Activated T-cell treated with anti-CD3 and anti-CD28 coated beads, Interleukin-2, amount 50 U/mL, for 48 hours (primary cell): ENCODE results near the gene RHOBTB3.
"Not testable (repeated sequence)": the region's sequence is repeated elsewhere in the genome, so short reads cannot be mapped to it uniquely, and the experiment has no call there.

Experiments
- DNase-seq, 2 experiments: peaks; one replicate each; pipeline ENCODE4 v3.0.0-alpha.2; 2020

RHOBTB3 gene

DNA sequence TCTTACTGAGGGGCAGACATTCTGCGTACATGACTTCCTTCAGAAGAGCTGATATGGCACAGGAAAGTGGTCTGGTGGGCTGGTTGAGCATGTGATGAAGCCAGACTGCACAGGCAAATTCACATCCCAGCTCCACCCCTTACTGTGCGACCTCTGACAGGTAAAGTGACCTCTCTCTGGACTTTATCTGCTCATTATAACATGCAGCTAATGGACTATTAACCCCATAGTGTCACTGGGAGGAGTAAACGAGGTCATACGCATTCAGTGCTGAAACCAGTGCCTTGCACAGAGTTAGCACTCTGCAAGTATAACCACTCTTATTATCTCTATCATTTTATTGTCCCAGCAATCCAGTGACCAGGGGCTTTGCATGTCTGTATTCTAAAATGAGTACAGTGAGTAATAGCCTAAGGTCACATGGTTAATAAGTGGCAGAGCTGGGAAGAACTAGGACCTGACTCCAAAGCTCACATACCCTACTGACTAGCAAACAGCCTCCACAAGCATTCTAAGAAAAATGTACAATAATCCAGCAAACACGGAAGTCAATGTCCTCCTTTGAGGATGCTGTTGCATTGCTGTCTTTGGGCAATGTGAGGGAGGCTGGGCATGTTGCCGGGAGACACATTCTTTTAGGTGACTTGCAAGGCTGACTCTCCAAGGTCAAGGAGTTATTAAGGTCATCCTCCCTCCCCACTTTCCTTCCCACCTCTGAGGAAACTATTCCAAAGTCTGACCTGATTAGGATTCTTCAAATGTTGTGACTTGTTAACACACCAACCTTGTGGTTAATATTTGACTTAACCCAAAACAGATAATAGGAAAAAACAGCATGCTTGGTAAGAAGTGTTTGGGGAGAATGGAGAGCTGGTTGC is 72.4 kb downstream of the RHOBTB3 start:
- DNase-seq: no peak

DNA sequence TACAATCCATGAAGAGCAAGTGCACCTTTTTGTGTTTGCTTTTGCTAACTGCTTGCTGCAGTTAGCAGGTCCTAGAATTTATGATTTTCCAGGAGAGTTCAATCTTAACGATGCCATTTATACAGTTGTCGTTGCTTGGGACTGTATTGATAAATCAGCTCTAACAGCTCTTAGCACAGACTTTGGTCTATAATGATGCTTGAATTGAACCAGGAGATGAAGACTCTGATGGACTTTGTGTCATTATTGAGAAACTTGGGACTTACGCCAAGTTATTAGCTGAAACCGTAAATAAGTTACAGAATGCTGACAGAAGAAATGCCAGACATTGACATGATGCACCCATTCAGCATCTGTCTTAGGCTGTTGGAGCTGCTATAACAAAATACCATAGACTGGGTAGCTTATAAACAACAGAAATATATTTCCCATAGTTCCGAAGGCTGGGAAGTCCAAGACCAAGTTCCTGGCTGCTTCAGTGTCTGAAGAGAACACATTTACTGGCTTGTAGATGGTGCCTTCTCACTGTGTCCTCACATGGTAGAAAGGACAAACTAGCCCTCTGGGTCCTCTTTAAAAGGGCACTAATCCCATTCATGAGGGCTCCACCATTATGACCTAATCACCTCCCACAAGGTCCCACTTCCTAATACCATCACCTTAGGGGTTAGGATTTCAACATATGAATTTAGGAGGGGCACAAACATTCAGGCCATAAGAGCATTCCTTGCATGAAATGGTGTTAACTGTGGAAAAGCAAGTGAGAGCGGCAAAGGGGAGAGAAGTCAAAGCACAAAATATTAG is 73.8 kb downstream of the RHOBTB3 start:
- no peak for DNase-seq

DNA sequence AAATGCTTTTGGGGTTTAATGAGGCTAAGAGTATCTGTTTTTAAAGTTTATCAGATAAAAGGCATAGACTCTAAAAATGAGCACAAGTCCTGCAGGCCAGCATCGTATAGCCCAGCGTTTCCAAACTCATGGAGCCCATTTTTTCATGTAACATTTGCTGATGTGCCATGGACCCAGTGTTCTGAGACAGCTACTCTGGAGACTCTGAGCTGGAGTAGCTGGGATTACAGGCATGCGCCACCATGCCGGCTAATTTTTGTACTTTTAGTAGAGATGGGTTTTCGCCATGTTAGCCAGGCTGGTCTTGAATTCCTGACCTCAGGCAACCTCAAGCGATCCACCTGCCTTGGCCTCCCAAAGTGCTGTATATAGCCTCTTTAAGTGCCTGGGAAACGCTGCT is 75.6 kb downstream of the RHOBTB3 start:
- no peak for DNase-seq

DNA sequence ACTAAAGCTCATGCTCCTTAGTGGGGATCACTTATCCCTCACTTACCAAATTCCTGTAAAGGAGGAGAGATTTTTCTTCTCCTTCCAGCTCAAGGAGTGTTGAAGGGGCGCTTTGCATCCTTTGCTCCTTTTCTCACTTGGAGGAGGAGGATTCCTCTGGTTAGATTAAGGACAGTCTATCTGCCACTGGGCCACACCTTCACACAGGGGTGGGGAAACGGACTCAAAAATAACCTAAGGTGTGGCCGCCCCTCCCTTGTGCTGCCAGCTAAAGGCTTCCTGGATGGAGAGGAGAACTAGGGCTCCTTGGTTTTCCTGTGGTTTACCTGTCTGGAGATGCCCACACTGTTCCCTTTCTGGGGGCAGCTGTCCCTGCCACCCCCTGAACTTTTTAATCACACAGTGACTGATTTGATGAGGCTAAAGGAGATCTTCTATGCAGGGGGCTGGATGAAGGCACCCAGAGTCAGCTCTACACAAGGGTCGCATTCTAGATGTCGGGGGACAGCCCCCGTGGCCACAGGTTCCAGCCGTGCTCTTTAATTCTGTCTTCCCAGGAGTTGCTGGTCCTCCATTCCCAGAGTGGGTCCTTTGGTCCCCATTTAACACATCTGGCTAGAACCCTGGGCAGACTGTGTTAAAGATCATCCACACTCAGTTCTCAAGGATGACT is 77.0 kb downstream of the RHOBTB3 start:
- no peak for DNase-seq

DNA sequence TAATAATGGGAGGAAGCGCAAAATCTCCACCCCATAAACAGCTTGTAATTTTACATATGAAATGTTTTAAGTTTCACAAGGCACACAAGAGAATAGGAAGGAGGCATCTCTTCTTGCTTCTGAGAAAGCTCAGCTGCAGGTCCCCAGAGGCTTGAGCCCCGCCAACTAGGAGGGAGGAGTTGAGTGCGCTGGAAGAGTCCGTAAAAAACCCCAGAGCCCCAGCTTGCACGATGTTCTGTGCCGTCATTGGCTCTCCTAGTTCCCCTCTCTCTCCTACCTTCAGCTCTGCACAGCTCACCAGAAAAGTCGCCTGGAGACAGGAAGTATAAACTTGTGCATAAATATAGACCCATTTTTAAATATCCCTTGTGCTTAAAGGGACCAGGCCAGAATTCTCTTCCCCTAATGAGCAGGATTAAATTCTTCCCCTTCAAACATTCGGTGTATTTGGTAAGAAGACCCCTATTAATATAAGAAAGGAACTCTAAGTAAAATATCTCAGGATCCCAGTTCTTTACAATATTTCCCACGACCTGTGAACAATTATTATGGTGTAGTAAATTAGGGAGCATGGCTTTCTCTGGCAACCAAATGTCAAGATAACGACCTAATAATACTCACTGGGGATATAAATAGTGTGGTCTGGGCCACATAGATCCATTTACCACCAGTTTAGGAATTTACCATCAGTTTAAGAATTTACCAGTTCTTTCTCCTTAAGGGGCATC is 77.7 kb downstream of the RHOBTB3 start:
- peak; percentile 67 to 76 for DNase-seq

DNA sequence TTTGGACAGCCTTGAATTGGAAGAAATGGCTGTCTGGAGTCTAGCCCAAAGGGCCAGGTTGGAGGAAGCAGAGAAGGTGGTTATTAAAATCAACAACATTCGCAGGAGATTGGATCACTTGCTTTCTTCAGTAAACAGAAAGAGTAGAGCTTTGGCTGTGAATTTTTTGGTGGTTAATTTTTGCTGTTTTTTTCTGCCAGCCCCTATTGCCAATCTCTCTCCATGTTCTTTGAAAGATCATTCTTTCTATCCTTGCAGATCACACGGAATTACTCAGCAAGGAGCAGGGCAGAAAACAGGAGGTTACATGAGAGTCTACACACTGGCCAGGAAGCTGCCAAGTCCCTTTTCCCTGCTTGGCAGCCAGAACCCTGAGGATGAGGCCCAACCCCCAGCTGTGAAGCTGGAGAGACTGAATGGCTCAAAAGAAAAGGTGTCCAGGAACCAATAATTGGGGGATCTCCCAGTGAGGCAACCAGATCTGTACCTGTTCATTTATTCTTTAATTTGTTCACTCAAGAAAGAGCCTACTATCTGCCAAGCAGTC is 78.4 kb downstream of the RHOBTB3 start:
- DNase-seq: no peak

DNA sequence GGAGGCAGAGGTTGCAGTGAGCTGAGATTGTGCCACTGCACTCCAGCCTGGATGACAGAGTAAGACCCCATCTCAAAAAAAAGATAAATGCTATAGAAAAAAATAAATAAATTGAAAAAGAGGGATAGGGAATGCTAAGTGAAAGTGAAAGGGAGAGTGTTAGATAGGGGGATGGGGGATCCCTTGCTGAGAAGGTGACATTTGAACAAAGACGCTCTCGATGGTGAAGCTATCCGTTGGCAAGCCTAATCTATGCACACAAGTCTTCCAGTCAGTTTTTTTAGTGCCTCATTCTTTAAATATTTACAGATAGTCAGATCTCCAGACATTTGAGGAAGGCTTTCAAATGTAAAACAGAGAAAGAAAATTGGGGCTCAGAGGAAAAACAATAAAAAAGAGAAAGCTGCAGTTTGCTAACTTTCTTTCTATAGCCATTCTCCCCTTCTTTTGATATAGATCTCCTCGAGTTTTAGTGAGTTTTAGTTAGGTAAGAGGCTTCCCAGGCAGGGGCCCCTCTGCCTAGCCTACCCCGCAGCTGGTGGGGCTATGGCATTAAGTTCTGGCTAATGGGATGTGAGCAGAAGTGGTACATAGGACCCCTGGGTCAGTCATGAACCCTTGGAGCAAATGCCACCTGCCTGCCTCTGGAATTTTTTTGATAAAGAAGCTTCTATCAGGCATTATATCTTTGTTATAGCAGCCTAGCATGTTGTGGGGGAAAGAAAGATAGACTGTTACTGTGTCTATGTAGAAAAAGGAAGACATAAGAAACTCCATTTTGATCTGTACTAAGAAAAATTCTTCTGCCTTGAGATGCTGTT is 79.4 kb downstream of the RHOBTB3 start:
- no peak for DNase-seq

DNA sequence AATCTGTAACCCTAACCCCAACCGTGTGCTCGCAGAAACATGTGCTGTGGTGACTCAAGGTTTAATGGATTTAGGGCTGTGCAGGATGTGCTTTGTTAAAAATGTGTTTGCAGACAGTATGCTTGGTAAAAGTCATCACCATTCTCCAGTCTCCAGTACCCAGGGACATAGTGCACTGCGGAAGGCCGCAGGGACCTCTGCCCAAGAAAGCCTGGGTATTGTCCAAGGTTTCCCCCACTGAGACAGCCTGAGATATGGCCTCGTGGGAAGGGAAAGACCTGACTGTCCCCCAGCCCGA is 79.9 kb downstream of the RHOBTB3 start:
- not testable (repeated sequence) for DNase-seq

DNA sequence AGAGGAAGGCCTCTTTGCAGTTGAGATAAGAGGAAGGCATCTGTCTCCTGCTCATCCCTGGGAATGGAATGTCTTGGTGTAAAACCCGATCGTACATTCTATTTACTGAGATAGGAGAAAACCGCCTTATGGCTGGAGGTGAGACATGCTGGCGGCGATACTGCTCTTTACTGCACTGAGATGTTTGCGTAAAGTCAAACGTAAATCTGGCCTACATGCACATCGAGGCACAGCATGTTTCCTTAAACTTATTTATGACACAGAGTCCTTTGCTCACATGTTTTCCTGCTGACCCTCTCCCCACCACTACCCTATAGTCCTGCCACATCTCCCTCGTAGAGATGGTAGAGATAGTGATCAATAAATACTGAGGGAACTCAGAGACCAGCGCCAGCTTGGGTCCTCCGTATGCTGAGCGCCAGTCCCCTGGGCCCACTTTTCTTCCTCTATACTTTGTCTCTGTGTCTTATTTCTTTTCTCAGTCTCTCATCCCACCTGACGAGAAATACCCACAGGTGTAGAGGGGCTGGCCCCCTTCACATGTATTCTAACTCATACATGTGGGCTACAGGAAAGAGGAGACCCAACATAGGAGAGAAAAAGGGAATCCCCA is 80.4 kb downstream of the RHOBTB3 start:
- DNase-seq: not testable (repeated sequence)

DNA sequence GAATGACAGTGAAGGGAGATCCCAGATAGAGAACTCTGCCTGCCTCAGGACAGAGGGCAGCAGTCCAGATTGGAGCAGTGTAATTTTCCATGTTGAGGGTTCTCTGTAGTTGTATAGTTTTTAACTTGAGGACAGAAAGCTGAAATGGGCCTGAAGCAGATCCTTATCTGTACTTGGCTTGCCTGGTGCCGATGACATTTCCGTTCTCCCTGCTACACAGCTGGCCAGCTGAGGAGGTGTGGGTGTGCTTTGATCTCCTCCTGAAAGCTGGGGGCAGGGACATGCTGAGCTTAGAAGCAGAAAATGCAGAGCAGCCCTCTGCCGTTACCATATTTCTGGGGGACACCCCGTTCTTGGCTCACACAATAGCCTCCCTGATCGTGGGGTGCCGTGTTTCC is 80.9 kb downstream of the RHOBTB3 start:
- peak in 1 of 2 experiments; percentile 60 for DNase-seq

DNA sequence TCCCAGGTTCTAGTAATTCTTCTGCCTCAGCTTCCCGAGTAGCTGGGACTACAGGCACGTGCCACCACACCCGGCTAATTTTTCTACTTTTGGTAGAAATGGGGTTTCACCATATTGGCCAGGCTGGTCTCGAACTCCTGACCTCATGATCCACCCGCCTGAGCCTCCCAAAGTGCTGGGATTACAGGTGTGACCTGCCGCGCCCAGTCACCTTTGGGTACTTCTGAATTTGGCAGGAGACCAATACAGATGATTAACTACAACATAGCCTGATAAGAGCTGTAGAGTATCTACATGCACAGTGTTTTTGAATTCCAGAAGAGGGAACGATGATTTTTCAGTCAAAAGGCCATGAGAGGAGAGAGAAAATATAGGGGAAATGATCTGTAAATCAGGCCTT is 81.9 kb downstream of the RHOBTB3 start:
- not testable (repeated sequence) for DNase-seq

DNA sequence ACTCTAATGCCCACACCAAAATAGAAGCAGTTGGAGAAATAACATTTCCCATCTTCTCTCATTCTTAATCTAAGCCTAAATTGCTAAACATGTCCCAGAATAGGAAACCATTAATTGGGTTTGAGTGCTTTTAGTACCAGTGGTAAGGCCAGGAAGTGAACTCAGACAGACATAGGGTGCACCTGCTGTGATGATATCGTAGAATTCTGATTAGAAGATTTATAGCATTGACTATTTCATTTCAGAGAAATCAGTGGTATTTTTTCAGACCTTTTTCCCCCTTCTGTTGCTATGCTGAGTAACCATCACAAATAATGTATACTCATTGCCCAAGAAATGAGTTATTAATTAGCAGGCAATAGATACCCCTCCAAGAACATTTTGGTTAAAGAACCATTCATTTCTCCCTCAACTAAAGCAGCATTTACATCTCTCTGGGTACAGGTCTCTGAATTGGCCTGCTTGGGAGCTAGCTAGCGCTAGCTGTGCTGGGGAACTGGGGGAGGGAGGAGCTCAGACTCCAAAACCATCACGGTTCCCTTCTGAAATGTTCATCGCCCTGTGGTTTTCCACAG is 84.1 kb downstream of the RHOBTB3 start:
- no peak for DNase-seq

DNA sequence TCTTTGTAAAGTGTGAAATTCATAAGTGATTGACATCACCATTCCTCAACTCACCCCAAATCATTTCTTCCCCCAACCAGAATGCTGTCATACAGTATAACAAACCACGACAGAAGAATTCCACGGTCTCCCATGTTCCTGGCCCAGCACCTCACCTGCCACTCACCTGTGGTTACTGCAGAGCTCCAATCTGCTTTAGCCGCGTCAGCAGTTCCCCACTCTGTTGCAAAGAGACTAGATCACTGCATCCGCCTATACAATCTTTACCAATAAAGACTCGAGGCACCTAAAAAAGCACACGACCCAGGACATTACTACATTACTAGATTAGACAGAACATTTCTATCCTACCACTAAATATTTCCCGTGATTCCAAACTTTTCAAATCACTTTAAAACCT is 85.2 kb downstream of the RHOBTB3 start:
- DNase-seq: no peak

DNA sequence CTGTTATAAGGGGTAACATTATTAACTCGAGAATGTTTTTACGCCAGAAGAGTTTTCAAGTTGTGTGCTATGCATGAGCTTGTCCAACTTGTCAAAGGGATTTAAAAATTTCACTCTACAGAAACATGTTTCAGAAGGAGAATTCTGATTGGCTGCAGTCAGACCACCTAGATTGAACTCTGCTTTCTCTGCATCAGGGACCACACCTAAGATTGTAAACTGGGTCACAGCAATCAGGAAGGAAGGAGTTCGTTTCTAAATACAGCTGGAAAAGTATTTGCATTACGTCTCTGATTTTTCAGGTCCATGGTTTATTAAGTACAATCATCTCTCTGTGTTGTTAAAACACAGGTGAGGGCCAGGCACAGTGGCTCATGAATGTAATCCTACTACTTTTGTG is 85.6 kb downstream of the RHOBTB3 start:
- DNase-seq: no peak

DNA sequence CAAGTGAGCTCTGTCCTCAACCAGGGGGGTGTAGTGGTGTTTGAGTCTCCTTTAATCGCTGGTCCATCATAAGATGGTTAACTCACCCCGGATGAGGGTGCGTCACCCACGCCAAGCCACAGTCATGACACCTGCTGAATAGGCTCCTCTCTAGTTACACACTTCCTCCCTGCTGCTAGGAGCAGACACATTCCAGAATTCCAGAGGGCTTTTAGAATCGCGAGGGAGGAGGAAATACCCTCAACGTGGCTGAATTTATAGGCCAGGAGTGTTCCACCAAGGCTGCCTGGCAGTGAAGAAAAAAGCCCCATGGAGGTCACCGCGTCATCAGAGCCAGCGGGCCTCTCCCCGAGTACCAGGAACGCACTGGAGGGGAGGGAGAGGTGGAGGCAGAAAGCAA is 86.3 kb downstream of the RHOBTB3 start:
- peak; percentile 59 to 61 for DNase-seq

DNA sequence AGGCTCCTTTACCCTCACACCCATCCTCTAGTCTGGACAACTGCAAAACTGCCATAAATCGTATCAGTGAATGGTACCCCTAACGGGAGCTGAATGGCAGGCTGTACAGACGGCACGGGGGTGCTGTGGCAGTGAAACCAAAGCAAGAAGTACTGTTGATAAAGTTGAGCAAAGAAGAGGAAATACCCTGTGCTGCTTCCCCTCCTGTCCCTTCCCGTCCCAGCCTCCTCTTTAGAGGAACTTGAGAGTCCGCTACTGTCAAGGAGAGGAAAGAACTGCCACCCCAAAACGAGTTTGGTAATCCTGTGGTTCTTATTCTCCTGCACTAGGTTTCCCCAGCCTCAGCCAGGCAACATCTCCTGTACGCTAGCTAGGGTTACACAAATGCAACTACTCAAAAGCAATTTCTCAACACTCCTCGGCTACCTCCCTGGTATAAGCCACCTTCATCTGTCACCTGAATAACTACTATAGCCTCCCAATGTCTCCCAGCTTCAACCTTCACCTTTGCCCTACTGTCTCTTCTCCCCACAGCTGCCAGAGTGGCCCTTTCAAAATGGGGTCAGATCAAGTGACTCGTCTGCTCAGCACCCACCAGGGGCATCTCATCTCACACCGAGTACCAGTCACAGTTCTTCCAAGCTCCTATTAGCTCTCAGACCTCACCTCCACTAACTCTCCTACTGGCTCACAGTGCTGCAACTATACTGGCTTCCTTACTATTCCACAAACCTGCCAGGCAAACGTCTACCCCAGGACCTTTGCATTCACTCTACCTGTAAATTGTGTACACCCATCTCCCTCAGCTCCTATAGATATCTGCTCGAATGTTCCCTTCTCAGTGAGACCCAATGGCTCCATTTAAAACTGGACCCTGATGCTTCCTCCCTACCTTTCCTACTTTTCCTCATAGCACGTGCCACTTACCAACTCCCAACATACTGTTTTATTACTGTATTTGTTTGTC is 87.3 kb downstream of the RHOBTB3 start:
- DNase-seq: peak; percentile 54 to 59

DNA sequence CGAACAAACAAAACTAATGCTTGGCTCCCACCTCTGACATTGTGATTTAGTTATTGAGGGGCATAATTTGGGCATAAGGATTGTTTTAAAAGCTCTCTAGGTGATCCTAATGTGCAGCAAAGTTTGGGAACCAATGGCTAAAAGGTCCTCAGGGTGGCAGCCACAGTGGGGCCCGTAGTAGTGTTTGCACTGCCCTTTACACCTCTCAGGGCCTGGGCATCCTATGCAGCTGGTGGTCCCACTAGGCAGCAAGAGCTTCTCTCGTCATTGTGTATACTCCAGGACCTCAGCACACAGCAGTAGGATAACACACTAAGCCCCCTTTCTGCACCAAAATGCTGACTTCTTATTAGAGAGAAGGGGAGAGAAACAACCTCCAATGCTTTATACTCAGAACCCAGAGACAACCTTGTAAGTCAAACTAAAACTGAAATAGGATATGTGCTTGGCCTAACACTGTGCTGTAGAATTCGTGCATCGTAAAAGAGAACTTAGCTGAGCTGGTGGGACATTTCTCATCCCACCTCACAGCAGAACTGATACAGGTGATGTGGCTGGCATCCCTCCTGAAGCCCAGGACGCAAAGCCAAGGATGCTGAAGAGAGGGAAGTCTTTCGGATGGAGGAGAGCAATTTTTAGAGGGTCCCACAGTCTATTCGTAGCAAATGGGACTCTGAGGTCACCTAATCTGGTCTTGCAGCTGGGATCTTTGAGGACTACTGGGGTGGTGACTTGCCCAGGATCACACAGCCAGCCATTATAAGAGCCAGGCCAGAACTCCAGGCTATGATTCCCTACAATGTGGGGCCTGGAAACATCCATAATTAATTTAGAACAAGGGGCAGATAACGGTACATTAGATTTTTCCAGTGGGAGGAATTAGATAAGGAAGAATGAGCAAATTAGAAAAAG is 90.2 kb downstream of the RHOBTB3 start:
- DNase-seq: no peak

DNA sequence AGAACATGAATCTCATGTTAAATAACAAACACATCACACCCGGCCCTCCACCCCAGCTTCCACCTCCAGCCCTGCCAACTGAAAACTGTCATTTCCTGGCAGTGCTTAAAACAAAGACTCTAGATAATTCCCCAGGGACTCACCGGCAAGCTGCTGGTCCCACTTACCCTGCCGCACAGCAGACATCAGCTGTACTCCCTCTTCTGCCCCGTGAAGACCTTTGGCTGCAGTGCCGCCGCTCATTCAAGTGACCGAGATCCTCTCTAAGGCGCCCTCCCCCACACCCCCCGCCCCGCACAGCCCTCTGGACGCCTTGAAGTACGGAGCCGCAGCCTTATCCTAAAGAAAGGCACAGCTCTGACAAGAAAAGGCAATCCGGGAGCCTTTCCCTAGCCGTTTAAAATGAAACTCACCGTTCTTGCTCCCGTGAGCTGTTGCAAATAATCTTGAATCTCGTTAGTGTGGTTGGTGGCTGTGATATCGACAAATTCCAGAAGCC is 91.0 kb downstream of the RHOBTB3 start:
- peak in 1 of 2 experiments; percentile 60 for DNase-seq
